Stomach (tissue), 9 donors: ENCODE data around the gene ATP2B3. TPM values are rescaled to one million over a fixed set of nuclear protein-coding genes. Genes with fewer than 3 reads are reported as not detected.

Source experiments
- DNase-seq, 2 donors: peaks; one replicate each; pipeline versions ENCODE4 v3.0.0 to v3.0.0-alpha.2; 2013 to 2019
- H3K27ac ChIP-seq, 5 donors: fragments of 200-600 bp in 4 of 5; sonication (generic) in 4 of 5; one replicate each; pipeline ENCODE4 v1.5.1; 2013 to 2019; ENCODE audit warnings: mild to moderate bottlenecking in 1 of 5, moderate library complexity in 1 of 5
- H3K27me3 ChIP-seq, 3 donors: fragments of 200-600 bp; sonication (generic); one replicate each; pipeline ENCODE4 v1.5.1; 2017 to 2019; ENCODE audit warnings: mixed run types in 1 of 3
- H3K36me3 ChIP-seq, 4 donors: fragments of 200-600 bp; sonication (generic); 1 replicate in 3 of 4; 2 replicates in 1 of 4; pipeline ENCODE4 v1.5.1; 2016 to 2019
- H3K4me1 ChIP-seq, 4 donors: fragments of 200-600 bp; sonication (generic); one replicate each; pipeline ENCODE4 v1.5.1; 2016 to 2019
- H3K4me3 ChIP-seq, 4 donors: fragments of 200-600 bp; sonication (generic) in 3 of 4; one replicate each; pipeline ENCODE4 v1.5.1; 2016 to 2019; ENCODE audit warnings: mild to moderate bottlenecking in 1 of 4
- H3K9me3 ChIP-seq, 4 donors: fragments of 200-600 bp; sonication (generic); one replicate each; pipeline ENCODE4 v1.5.1; 2016 to 2019
- CTCF ChIP-seq, 7 experiments: fragments of 450-650 bp in 4 of 7; fragments of 200-600 bp in 3 of 7; sonication (generic) in 3 of 7; IDR thresholded peaks; one replicate each; pipeline ENCODE4 v1.5.1; 2016 to 2019; ENCODE audit warnings: antibody characterized with exemption in 7 of 7, control low read depth in 2 of 7, mild to moderate bottlenecking in 1 of 7
- EP300 ChIP-seq: sonication (generic); formaldehyde crosslinking; IDR thresholded peaks from one replicate; pipeline ENCODE4 v1.6.1; 2017; ENCODE audit warnings: antibody characterized with exemption
- POLR2A ChIP-seq, 4 donors: fragments of 450-650 bp; IDR thresholded peaks; one replicate each; pipeline ENCODE4 v1.6.1; 2016; ENCODE audit warnings: antibody characterized with exemption in 4 of 4, control low read depth in 2 of 4, mild to moderate bottlenecking in 1 of 4, moderate library complexity in 1 of 4
- POLR2AphosphoS5 ChIP-seq, 3 donors: sonication (generic); formaldehyde crosslinking; IDR thresholded peaks; one replicate each; pipeline ENCODE4 v1.6.1; 2016; ENCODE audit warnings: antibody characterized with exemption in 3 of 3
- WGBS, 5 donors: extraction: QIAGEN DNeasy Blood & Tissue Kit in 3 of 5; methylation state at CpG; one replicate each; pipeline versions ENCODE4 v1.1.5 to v1.1.7; 2013 to 2018; 5-methylcytosine and 5-hydroxymethylcytosine counted together
- intact Hi-C: fragments of 100-400 bp; cut with DNase I; formaldehyde crosslinking; loops from one replicate; pipeline ENCODE4 v1.15.1; 2023; ENCODE audit warnings: low total_unique reads
- polyA plus RNA-seq, 3 donors: library from polyadenylated mRNA; stranded (reverse); fragments of 200-250 nt; gene quantifications; one replicate each; pipeline ENCODE4 v1.2.3, GENCODE V29; 2013
- total RNA-seq, 5 donors: library from RNA; depleted of rRNA; stranded (reverse); fragments of >200 nt; gene quantifications; one replicate each; pipeline versions ENCODE4 v1.1.0 to v1.2.3, GENCODE V29; 2014 to 2016
- donor health status: healthy with polysubstance abuse.
- donor health status: Bipolar disorder and iron deficiency.
- donor health status: healthy.

The ATP2B3 gene
- total and polyA plus RNA-seq, 8 donors, result 0.03 to 0.55 TPM; not detected in 6

GRCh38 chrX:153556767-153557166 lies 39.3 kb downstream of the ATP2B3 start:
- no peak for DNase-seq
- H3K36me3 ChIP-seq, result no peaks in the 10 kb centered on the region
- H3K4me3 ChIP-seq, result no peak overlapping the region
- peaks cover 0 to 9% (median 5%) of the 10 kb centered on the region in 3 donors for H3K27me3 ChIP-seq
- intact Hi-C loops, result loop anchor here (10.0 kb wide), 1 partner anchor 108 kb away; no protein-coding TSS in a partner anchor
- no peak overlapping the region for H3K27ac ChIP-seq
- no peaks in the 10 kb centered on the region for H3K9me3 ChIP-seq
- no peak for TF ChIP-seq POLR2A (IDR thresholded peaks at IDR 0.05)
- no peak for TF ChIP-seq POLR2AphosphoS5 (IDR thresholded peaks at IDR 0.05)
- no peak for TF ChIP-seq EP300
- TF ChIP-seq CTCF (IDR thresholded peaks at IDR 0.05), result no peak
- 77 to 91% (median 82%) methylated on average over 6 to 12 of the region's 12 CpGs for WGBS, 5 donors
- no peaks in the 10 kb centered on the region for H3K4me1 ChIP-seq

GRCh38 chrX:153557618-153558355 lies 40.3 kb downstream of the ATP2B3 start:
- intact Hi-C loops, result loop anchor here (10.0 kb wide), 1 partner anchor 107 kb away; no protein-coding TSS in a partner anchor
- no peak for DNase-seq
- H3K4me3 ChIP-seq, result no peak overlapping the region
- no peak overlapping the region for H3K27ac ChIP-seq
- no peaks in the 10 kb centered on the region for H3K9me3 ChIP-seq
- no peaks in the 10 kb centered on the region for H3K4me1 ChIP-seq
- TF ChIP-seq EP300, result no peak
- no peak for TF ChIP-seq POLR2A (IDR thresholded peaks at IDR 0.05)
- no peak for TF ChIP-seq CTCF (IDR thresholded peaks at IDR 0.05)
- no peak for TF ChIP-seq POLR2AphosphoS5 (IDR thresholded peaks at IDR 0.05)
- H3K27me3 ChIP-seq, result peaks cover 0 to 11% (median 5%) of the 10 kb centered on the region in 3 donors
- no peaks in the 10 kb centered on the region for H3K36me3 ChIP-seq
- 59 to 87% (median 79%) methylated on average over 6 to 19 of the region's 19 CpGs for WGBS, 5 donors

- Histone ChIP-seq H3K27ac (no peak overlapping the region), H3K9me3 (no peaks in the 10 kb centered on the region), H3K4me1 (no peaks in the 10 kb centered on the region), H3K4me3 (no peak overlapping the region), H3K27me3 (peaks cover 0 to 8% (median 5%) of the 10 kb centered on the region in 3 donors), H3K36me3 (no peaks in the 10 kb centered on the region)
- 54 to 77% (median 60%) methylated on average over 3 to 9 of the region's 9 CpGs for WGBS, 5 donors
- intact Hi-C loops, result loop anchor here (10.0 kb wide), 1 partner anchor 105 kb away; no protein-coding TSS in a partner anchor
- no peak for DNase-seq
- TF ChIP-seq CTCF (IDR thresholded peaks at IDR 0.05) (no peak), POLR2AphosphoS5 (IDR thresholded peaks at IDR 0.05) (no peak), EP300 (no peak), POLR2A (IDR thresholded peaks at IDR 0.05) (no peak)
Observed at GRCh38 chrX:153560000-153560399, 42.6 kb downstream of the ATP2B3 start.

- intact Hi-C loops, result no loop called here
- H3K4me3 ChIP-seq, result no peak overlapping the region
- no peaks in the 10 kb centered on the region for H3K9me3 ChIP-seq
- peaks cover 0 to 5% (median 4%) of the 10 kb centered on the region in 3 donors for H3K27me3 ChIP-seq
- DNase-seq, result no peak
- no peaks in the 10 kb centered on the region for H3K4me1 ChIP-seq
- H3K36me3 ChIP-seq, result no peaks in the 10 kb centered on the region
- WGBS, 5 donors, result 88 to 97% (median 91%) methylated on average over 12 to 22 of the region's 22 CpGs
- TF ChIP-seq POLR2A (IDR thresholded peaks at IDR 0.05) (no peak), POLR2AphosphoS5 (IDR thresholded peaks at IDR 0.05) (no peak), CTCF (IDR thresholded peaks at IDR 0.05) (no peak), EP300 (no peak)
- H3K27ac ChIP-seq, result no peak overlapping the region
Observed at GRCh38 chrX:153560466-153560865, 43.0 kb downstream of the ATP2B3 start.
